ENCODE data around the gene ZNF805. TPM values are rescaled to one million over a fixed set of nuclear protein-coding genes. Genes with fewer than 3 reads are reported as not detected.
"Not testable (repeated sequence)": the region's sequence is repeated elsewhere in the genome, so short reads cannot be mapped to it uniquely, and the experiment has no call there.

Gene ZNF805
- total RNA-seq, result 10 to 100 TPM; 14.7 to 15.5 TPM

DNA sequence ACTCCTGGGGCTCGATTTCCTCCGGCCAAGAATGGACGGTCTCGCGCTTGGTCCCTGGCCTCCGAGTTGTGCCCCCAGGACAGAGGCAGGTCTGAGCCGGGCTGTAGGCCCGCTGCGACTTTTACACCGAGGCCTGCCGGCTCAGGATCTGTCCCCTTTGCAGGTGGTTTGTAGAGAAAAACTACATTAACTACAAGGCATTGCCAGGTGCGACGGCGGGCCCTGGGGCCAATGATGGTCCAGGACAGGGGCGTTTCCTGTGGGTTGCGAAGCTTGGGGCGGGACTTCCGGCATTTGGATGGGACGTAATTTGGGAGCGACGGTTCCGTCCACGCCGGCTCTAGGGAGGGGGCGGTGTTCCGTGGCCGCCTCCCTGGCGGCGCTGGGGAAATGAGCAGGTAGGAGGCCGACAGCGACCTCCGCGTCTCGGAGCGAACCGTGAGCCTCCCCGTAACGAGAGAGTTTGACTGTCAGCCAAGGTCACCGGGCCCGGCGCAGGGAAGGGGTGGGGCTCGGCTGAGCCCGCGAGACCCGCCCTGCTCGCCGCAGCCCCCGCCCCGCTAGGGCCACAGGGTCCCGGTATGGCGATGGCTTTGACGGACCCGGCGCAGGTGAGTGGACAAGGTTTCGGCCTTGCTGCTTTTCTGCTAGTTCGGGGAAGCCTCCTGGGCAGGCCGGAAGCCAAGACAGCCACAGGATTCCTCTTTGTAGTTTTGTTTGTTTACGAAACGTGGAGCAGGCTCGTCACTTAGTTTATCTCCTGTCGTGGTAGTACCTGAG lies at the start of gene ZNF805:
ZNF805 (plus strand) TSS at position 322 of the 780 bp plus-strand sequence; CDS start at position 582, 260 bp downstream.
- ATAC-seq (peak; percentile 98 to 99), DNase-seq (ENCODE audit: low spot score) (peak; percentile 92)
- H3K9me3 Mint-ChIP-seq, result no peaks in the 10 kb centered on the region
- H3K27ac Mint-ChIP-seq, result peak within 1 kb of the TSS; percentile 90 to 93
- peak within 1 kb of the TSS; percentile 89 for H3K4me3 Mint-ChIP-seq
- H3K36me3 Mint-ChIP-seq, result peaks cover 4% of the 10 kb centered on the region
- no peaks in the 10 kb centered on the region for H3K27me3 Mint-ChIP-seq
- H3K4me1 Mint-ChIP-seq (ENCODE audit: low read depth in 2 of 2), result peaks cover 24% of the 10 kb centered on the region in 2 donors

DNA sequence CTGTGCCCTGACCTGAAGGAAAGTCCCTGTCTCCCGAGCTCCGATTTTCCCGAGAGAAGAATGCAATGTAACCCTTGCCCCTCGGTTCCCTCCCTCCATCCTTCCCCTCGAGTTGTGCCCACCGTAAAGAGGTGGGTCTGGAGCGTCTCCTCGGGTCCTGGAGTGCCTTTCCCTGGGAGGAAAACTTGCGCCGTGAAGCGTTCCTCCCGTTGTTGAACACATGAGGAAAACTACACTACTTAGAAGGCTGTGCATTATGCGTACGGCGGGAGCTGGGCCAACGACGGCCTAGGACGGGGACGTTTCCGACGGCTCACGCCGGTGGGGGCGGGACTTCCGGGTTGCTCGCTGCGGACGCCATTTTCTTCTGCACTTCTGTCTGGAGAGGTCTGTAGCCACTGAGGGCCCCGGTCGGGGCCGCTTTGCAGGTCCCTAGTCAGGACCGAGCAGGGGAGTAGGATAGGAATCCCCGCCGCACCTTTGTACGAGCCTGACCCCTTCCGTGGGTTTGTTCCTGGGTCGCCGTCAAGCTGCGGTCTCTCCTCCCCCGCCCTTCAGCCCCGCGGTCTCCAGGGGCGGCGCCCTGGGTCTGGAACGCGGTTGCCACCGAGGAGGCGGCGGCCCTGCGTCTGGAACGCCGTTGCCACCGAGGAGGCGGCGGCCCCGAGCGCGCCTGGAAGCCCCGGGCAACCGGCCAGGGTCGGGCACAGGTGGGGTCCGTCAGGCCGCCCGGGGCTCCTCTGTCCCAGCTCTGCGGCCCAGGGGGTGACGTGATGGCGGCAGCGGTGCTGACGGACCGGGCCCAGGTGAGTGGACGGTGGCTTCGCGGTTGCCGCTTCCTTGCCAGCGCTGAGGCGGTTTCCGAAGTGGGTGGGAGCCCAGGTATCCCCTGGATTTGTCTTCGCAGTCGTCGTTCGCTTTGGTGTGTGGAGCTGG lies 49.0 kb upstream of the ZNF805 start, which contains the start of gene ZNF264:
ZNF264 (plus strand) TSS at position 360 of the 936 bp plus-strand sequence; CDS start at position 774, 414 bp downstream.
- Mint-ChIP-seq H3K27me3 (peaks cover 7 to 14% of the 10 kb centered on the region in 2 donors), H3K9me3 (peaks cover 13% of the 10 kb centered on the region), H3K27ac (peak within 1 kb of the TSS; percentile 79 to 90), H3K4me3 (peak within 1 kb of the TSS; percentile 89), H3K4me1 (ENCODE audit: low read depth in 2 of 2) (peaks cover 24 to 31% of the 10 kb centered on the region in 2 donors), H3K36me3 (peaks cover 43% of the 10 kb centered on the region)
- DNase-seq (ENCODE audit: low spot score), result peak; percentile 90
- ATAC-seq, result peak; percentile 98

DNA sequence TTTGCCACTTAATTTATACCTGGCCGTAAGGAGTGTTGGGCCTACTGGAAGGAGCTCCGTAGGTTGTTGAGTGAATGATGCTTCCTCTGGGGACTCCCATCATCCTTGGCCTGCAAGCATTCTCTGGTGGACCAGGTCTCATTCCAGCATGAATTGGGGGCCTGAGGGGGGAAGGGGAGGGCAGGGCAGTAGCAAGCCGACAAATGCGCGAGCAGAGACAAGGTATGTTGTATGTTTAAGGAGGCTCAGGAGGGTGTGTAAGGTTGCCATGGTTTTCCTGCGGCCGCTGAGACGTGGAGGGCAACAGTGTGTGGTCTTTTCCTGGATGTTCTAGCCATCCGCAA lies 48.4 kb upstream of the ZNF805 start:
- H3K4me3 Mint-ChIP-seq, result peak overlapping the region; percentile 89
- peaks cover 24 to 36% of the 10 kb centered on the region in 2 donors for H3K4me1 Mint-ChIP-seq (ENCODE audit: low read depth in 2 of 2)
- ATAC-seq (no peak), DNase-seq (ENCODE audit: low spot score) (no peak)
- H3K27ac Mint-ChIP-seq, result peak overlapping the region; percentile 79 to 90
- peaks cover 49% of the 10 kb centered on the region for H3K36me3 Mint-ChIP-seq
- peaks cover 7 to 13% of the 10 kb centered on the region in 2 donors for H3K27me3 Mint-ChIP-seq
- peaks cover 17% of the 10 kb centered on the region for H3K9me3 Mint-ChIP-seq

DNA sequence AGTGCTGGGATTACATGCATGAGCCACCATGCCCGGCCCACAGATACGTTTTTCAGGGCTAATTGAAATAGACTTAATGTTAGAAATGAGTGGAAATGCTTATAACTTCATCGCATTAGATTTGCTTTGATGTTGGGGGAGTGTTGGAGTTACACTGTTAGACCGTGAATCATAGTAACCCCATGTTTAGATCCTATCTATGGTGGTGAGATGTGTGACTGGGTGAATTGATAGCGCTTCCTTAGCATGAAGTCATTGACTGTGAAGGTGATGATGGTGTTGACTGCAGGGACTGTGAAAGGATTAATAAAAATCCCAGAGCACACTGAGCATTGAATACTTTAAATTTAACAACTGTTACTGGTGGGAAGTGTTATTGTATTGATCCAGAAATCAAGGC lies 47.4 kb upstream of the ZNF805 start:
- H3K4me1 Mint-ChIP-seq (ENCODE audit: low read depth in 2 of 2), result peaks cover 24 to 36% of the 10 kb centered on the region in 2 donors
- H3K27ac Mint-ChIP-seq, result peak overlapping the region; percentile 79 to 90
- H3K36me3 Mint-ChIP-seq, result peaks cover 43% of the 10 kb centered on the region
- DNase-seq (ENCODE audit: low spot score), result no peak
- no peak for ATAC-seq
- peaks cover 2 to 6% of the 10 kb centered on the region in 2 donors for H3K27me3 Mint-ChIP-seq
- H3K4me3 Mint-ChIP-seq, result peak overlapping the region; percentile 89
- H3K9me3 Mint-ChIP-seq, result peaks cover 12% of the 10 kb centered on the region

DNA sequence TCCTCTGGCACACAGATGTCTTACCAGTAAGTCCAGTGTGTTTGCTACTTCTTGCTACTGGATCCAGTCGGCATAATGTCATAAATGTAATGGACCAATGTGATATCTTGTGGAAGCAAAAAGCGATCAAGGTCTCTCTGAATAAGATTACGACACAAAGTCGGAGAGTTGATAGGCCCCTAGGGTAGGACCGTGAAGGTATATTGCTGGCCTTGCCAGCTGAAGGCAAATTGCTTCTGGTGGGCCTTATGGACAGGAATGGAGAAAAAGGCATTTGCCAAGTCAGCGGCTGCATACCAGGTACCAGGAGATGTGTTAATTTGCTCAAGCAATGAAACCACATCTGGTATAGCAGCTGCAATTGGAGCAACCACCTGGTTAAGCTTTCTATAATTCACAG lies 42.6 kb upstream of the ZNF805 start:
- ATAC-seq; DNase-seq (ENCODE audit: low spot score); H3K9me3 Mint-ChIP-seq; H3K27ac Mint-ChIP-seq; H3K4me3 Mint-ChIP-seq; H3K27me3 Mint-ChIP-seq: not testable (repeated sequence)
- Mint-ChIP-seq H3K36me3 (peaks cover 41% of the 10 kb centered on the region), H3K4me1 (ENCODE audit: low read depth in 2 of 2) (peaks cover 18 to 30% of the 10 kb centered on the region in 2 donors)

DNA sequence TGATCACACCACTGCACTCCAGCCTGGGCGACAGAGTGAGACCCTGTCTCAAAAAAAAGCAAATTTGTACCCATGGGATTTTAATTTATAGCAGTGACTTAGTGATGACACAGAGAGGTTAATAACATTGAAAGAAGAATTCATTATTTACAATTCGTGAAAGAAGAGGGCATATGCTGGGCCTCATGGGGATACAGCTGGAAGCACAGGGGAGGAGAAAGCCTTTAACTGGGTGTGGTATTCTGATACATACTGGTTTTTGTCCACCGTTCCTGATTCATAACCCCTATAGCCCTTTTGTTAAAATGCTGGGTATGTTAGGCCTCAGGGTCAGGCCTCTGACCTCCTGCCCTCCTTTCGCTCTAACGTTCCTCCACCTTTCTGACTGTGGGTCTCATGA lies 38.3 kb upstream of the ZNF805 start:
- Mint-ChIP-seq H3K27ac (no peak overlapping the region), H3K36me3 (peaks cover 15% of the 10 kb centered on the region), H3K4me3 (no peak overlapping the region), H3K27me3 (no peaks in the 10 kb centered on the region), H3K4me1 (ENCODE audit: low read depth in 2 of 2) (peaks cover 14 to 28% of the 10 kb centered on the region in 2 donors), H3K9me3 (no peaks in the 10 kb centered on the region)
- DNase-seq (ENCODE audit: low spot score) (no peak), ATAC-seq (no peak)

DNA sequence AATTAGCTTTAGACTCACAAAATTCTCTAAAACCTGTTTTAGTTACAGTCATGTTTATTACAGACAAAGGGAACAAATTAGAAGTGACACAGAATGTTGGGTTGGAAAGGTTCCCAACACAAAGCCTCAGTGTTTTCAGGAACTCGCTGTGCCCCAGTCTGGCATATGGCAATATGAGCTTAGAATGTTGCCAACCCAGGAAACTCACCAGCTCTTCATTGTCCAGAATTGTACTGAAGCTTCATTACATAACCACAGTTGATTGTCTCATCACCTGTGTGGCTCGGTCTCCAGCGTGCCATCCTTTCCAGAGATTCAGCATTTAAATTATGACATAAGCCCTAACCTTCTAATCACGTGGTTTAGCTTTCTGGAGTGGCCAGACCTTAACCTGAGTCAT lies 30.1 kb upstream of the ZNF805 start:
- DNase-seq (ENCODE audit: low spot score) (no peak), ATAC-seq (no peak)
- Mint-ChIP-seq H3K27me3 (no peaks in the 10 kb centered on the region), H3K36me3 (peaks cover 28% of the 10 kb centered on the region), H3K4me3 (no peak overlapping the region), H3K4me1 (ENCODE audit: low read depth in 2 of 2) (peaks cover 2 to 3% of the 10 kb centered on the region in 2 donors), H3K9me3 (no peaks in the 10 kb centered on the region), H3K27ac (no peak overlapping the region)

DNA sequence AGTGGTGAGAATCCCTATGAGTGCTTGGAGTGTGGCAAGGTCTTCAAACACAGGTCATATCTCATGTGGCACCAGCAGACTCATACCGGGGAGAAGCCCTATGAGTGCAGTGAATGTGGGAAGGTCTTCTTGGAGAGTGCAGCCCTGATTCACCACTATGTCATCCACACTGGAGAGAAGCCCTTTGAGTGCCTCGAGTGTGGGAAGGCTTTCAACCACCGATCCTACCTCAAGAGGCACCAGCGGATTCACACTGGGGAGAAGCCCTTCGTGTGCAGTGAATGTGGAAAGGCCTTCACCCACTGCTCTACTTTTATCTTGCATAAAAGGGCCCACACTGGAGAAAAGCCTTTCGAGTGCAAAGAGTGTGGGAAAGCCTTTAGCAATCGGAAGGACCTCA lies 28.3 kb upstream of the ZNF805 start:
- no peak for ATAC-seq
- peaks cover under 1 to 2% of the 10 kb centered on the region in 2 donors for H3K4me1 Mint-ChIP-seq (ENCODE audit: low read depth in 2 of 2)
- H3K9me3 Mint-ChIP-seq, result no peaks in the 10 kb centered on the region
- H3K27me3 Mint-ChIP-seq, result no peaks in the 10 kb centered on the region
- no peak overlapping the region for H3K27ac Mint-ChIP-seq
- H3K36me3 Mint-ChIP-seq, result peaks cover 28% of the 10 kb centered on the region
- no peak overlapping the region for H3K4me3 Mint-ChIP-seq
- no peak for DNase-seq (ENCODE audit: low spot score)

DNA sequence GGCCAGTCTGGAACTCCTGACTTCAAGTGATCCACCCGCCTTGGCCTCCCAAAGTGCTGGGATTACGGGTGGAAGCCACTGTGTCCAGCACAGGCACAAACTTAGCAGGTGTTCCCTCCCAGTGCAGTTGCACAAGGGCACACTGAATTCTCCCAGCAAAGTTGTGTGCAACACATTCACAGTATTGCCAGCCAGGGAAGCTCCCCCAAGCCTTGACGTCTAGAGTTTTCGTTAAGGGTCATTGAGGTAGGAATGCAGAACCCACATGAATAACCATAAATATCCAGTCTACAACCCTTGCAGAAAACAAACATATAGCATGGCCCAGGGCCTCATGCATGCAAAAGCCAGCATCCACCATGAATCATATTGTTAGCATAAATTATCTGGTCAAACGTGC lies 12.9 kb upstream of the ZNF805 start:
- no peaks in the 10 kb centered on the region for H3K36me3 Mint-ChIP-seq
- no peaks in the 10 kb centered on the region for H3K9me3 Mint-ChIP-seq
- H3K27ac Mint-ChIP-seq, result no peak overlapping the region
- H3K4me3 Mint-ChIP-seq, result no peak overlapping the region
- H3K4me1 Mint-ChIP-seq (ENCODE audit: low read depth in 2 of 2), result no peaks in the 10 kb centered on the region
- no peak for ATAC-seq
- H3K27me3 Mint-ChIP-seq, result no peaks in the 10 kb centered on the region
- DNase-seq (ENCODE audit: low spot score), result no peak

DNA sequence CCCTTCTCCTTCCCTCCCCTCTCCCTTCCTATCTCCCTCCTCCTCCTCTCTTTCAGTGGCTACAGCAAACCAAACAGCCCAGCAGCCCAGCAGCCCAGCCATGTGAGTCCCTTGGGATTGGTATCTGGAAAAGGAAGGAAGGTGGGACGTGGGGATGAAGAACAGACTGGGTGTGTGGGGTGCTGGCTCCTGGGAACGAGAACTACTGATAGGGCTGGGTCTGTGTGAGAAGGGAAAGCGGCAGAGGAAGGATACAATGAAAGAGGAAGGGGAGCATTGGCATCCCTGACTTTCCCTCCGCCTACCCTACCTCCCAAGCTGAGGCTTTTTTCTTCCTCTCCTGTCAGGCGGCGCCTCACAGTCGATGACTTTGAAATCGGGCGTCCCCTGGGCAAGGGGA lies 8.7 kb upstream of the ZNF805 start:
- H3K4me3 Mint-ChIP-seq, result no peak overlapping the region
- no peaks in the 10 kb centered on the region for H3K27me3 Mint-ChIP-seq
- no peaks in the 10 kb centered on the region for H3K36me3 Mint-ChIP-seq
- H3K9me3 Mint-ChIP-seq, result no peaks in the 10 kb centered on the region
- H3K4me1 Mint-ChIP-seq (ENCODE audit: low read depth in 2 of 2), result no peaks in the 10 kb centered on the region
- ATAC-seq (no peak), DNase-seq (ENCODE audit: low spot score) (no peak)
- no peak overlapping the region for H3K27ac Mint-ChIP-seq

DNA sequence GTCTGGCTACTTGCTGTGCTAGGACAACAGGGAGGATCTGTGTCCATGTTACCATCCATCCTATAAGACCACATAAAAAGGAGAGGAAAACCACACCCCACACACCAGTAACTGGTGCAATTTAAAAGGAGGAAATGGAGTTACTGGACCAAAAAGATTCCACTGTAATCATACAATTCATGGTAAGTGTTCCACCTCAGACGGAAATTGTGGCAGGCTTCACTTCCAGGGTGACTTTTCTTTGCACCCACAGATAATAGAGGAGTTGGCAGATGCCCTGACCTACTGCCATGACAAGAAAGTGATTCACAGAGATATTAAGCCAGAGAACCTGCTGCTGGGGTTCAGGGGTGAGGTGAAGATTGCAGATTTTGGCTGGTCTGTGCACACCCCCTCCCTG lies 7.2 kb upstream of the ZNF805 start:
- DNase-seq (ENCODE audit: low spot score) (no peak), ATAC-seq (no peak)
- Mint-ChIP-seq H3K4me3 (no peak overlapping the region), H3K4me1 (ENCODE audit: low read depth in 2 of 2) (no peaks in the 10 kb centered on the region), H3K9me3 (no peaks in the 10 kb centered on the region), H3K27ac (no peak overlapping the region), H3K36me3 (no peaks in the 10 kb centered on the region), H3K27me3 (no peaks in the 10 kb centered on the region)

DNA sequence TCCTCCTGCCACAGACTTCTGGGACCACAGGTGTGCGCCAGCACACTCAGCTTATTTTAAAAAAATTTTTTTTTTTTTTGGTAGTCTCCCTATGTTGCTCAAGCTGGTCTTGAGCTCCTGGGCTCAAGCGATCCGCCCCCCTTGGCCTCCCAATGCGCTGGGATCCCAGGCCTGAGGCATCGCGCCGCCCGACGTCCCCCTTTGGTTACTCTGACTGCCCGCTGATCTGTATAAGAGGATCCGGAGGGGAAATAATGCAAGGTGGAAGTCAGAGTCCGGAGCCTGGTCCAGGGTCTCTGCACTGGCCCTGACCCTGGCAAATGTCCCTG lies 486 bp upstream of the ZNF805 start:
- Mint-ChIP-seq H3K36me3 (peaks cover 4% of the 10 kb centered on the region), H3K4me1 (ENCODE audit: low read depth in 2 of 2) (peaks cover 24% of the 10 kb centered on the region in 2 donors), H3K27ac (peak overlapping the region; percentile 90 to 93), H3K27me3 (no peaks in the 10 kb centered on the region), H3K4me3 (peak overlapping the region; percentile 89), H3K9me3 (no peaks in the 10 kb centered on the region)
- DNase-seq (ENCODE audit: low spot score) (no peak), ATAC-seq (no peak)

DNA sequence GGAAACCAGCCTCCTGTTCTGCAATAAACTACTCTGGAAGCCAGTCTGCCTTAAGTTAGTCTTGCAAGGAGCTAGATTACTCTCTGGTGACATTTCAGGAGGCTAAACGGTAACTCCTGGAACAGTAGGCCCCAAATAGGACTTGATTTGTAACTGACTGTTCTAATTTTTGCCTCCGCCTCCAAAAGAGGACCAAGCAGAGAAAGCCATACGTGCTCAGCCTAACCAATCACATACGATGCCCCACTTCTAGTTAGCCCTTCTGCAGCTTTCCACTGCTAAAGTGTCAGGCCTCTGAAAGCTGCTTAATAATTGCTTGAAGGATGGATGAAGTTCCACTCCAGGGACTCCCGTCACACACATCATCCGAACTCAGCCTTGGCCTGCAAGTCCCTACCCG lies 744 bp downstream of the ZNF805 start:
- peaks cover 4% of the 10 kb centered on the region for H3K36me3 Mint-ChIP-seq
- no peak for DNase-seq (ENCODE audit: low spot score)
- H3K9me3 Mint-ChIP-seq, result no peaks in the 10 kb centered on the region
- peak overlapping the region; percentile 90 to 93 for H3K27ac Mint-ChIP-seq
- H3K4me3 Mint-ChIP-seq, result peak overlapping the region; percentile 89
- no peak for ATAC-seq
- no peaks in the 10 kb centered on the region for H3K27me3 Mint-ChIP-seq
- peaks cover 24 to 26% of the 10 kb centered on the region in 2 donors for H3K4me1 Mint-ChIP-seq (ENCODE audit: low read depth in 2 of 2)

DNA sequence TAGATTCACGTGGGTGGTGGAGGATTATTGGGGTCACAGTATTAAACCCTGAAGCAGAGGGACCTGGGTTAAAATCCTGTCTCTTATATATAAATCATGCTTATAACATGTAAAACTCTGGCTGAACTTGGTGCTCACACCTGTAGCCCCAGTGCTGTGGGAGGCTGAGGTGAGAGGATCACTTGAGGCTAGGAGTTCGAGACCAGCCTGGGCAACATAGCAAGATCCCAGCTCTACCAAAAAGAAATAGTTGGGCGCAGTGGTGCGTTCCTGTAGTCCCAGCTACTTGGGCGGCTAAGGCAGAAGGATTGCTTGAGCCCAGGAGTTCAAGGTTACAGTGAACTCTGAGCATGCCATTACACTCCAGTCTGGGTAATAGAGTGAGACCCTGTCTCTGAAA lies 2.4 kb downstream of the ZNF805 start:
- Mint-ChIP-seq H3K27me3 (no peaks in the 10 kb centered on the region), H3K27ac (peak overlapping the region in 1 of 2 donors; percentile 59), H3K36me3 (peaks cover 4% of the 10 kb centered on the region), H3K4me3 (peak overlapping the region; percentile 34), H3K9me3 (no peaks in the 10 kb centered on the region), H3K4me1 (ENCODE audit: low read depth in 2 of 2) (peaks cover 24 to 26% of the 10 kb centered on the region in 2 donors)
- no peak for ATAC-seq
- no peak for DNase-seq (ENCODE audit: low spot score)

Data from natural killer cell treated with Interleukin-12 subunit alpha and Interleukin-12 subunit beta and Interleukin-15 and Interleukin-18, amount 100 ng/mL, for 72 hours (primary cell).